ENCODE measurements around the gene FAM118A. TPM values are rescaled to one million over a fixed set of nuclear protein-coding genes. Genes with fewer than 3 reads are reported as not detected.
"Not testable (repeated sequence)": the region's sequence is repeated elsewhere in the genome, so short reads cannot be mapped to it uniquely, and the experiment has no call there.

The FAM118A gene
- total RNA-seq, 1 donor from 2014 or later: 32.5 TPM

- not testable (repeated sequence) for DNase-seq (ENCODE audit: low spot score)
Observed at GRCh38 chr22:45373592-45373991, 63.9 kb downstream of the FAM118A start.

GRCh38 chr22:45376009-45376408 is 66.3 kb downstream of the FAM118A start:
- no peak for DNase-seq (ENCODE audit: low spot score)

- DNase-seq (ENCODE audit: low spot score): no peak
Observed at GRCh38 chr22:45376703-45377102, 67.0 kb downstream of the FAM118A start.

- DNase-seq (ENCODE audit: low spot score): no peak
Observed at GRCh38 chr22:45381348-45381747, 71.6 kb downstream of the FAM118A start.

- DNase-seq (ENCODE audit: low spot score): no peak
Observed at GRCh38 chr22:45389546-45389945, 79.8 kb downstream of the FAM118A start.

Other genes starting within 250 kb of the FAM118A start
- 43.6 TPM for gene NUP50, start 146.0 kb upstream of the FAM118A start, total RNA-seq (ENCODE audit: insufficient read depth, low replicate concordance)
- gene KIAA0930, start 69.0 kb upstream of the FAM118A start, total RNA-seq (ENCODE audit: insufficient read depth, low replicate concordance): 31.5 TPM
- gene UPK3A, start 25.0 kb upstream of the FAM118A start, total RNA-seq (ENCODE audit: insufficient read depth, low replicate concordance): not detected
- 0.72 TPM for gene SMC1B, start 103.7 kb downstream of the FAM118A start, total RNA-seq (ENCODE audit: insufficient read depth, low replicate concordance)
- not detected for gene RIBC2, start 103.8 kb downstream of the FAM118A start, total RNA-seq (ENCODE audit: insufficient read depth, low replicate concordance)
- gene FBLN1, start 192.9 kb downstream of the FAM118A start, total RNA-seq (ENCODE audit: insufficient read depth, low replicate concordance): 248 TPM